ENCODE measurements around the gene COX17.

The COX17 gene

DNA sequence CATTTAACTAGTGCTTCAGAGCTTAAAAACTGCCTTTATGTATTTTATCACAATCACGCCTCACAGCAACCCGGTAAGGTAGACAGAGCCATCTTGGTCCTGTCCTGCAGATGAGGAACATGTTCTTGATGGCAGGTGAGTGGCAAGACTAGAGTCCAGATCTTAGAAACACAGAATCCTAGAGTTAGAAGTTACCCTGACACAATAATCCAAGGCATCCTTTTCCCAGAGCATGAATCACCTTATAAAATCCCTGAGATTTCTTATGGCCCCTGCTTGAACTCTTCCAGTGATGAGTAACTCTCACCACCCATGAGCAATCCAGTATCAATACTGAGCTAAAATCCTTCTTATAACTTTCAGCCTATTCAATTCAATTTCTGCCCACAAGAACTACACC, 33.7 kb downstream of the COX17 start:
- DNase-seq (ENCODE audit: low read depth) = peak; percentile 83

DNA sequence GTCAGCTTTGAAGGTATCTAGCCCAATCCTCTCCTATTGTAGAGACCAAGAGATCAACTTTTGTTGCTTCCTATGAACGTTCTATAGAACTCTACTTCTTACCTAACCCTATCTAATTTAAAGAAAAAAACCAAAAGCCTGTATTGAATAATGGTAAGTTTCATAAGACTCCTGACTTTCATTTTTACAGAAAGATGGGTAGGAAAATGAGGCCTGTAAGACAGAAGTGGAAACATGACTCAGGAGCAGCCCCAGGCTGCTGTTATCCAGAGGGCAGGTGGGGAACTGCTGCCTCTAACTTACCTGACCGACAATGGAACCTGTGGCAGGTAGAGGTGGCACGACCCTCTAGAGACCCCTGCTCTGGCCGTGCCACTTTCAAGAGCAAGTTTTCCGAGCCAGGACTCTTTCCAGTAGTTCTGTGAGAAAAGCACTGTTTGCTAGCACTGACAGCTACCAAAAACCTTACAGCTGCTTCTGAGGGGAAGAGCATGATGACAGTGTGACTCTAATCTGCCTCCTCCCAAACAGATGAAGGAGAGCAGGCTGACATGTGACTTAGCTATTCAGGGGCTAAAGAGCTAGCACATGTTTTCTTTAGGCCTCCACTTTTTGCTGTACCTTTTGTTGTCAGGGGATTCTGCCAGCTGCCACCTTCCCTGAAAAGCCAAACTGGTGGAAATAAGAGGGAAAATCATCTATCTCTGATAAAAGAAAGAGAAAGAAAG, 34.3 kb downstream of the COX17 start:
- DNase-seq (ENCODE audit: low read depth) = no peak

DNA sequence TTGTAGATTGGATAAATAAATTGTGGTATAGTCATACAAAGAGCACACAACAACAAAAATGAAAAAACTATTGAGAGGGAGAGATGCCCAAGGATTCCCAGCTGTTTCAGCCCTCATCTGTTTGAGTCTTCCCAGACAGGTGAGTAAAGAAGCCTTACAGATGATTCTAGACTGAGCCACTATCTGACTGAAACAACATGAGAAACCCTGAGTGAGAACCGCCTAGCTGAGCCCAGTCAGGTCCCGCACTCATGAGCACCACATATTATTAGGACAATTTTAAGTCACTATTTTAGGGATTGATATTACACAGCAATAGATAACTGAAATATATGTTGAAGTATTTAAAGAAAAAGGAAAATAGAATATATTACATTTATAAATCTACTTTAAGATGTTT, 35.8 kb downstream of the COX17 start:
- DNase-seq (ENCODE audit: low read depth) = no peak

DNA sequence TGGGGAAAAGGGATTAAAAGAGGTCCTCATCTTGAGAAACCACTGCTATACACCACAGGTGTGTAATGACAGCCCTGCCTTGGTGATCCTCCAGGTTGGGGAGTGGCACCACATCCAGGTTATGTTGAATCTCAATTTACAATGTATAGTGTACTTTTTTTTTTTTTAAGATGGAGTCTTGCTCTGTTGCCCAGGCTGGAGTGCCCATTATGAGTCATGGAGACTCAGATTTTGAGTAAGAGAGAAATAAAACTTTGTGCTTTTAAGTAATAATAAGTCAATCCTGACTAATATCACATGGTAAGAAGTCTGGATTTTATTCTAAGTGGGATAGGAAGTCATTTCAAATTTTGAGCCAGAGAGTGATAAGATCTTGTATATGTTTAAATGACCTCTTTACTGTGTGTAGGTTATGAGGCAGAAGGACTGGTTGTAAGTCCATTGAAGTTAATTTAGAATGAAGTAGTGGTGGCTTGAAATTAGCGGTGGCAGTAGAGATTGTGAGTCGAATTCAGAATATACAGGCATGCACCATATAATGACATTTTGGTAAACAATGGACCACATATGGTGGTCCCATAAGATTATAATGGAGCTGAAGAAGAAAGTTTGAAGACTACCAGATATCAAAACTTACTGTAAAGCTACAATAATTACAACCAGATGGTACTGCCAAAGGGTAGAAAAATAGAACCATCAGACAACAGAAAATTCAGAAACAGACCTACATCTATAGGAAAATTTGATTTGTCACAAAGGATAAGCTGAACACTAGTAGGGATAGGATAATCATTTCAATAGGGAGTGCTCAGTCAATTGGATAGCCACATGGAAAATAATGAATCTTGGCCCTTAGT, 37.5 kb downstream of the COX17 start:
- DNase-seq (ENCODE audit: low read depth) = no peak

DNA sequence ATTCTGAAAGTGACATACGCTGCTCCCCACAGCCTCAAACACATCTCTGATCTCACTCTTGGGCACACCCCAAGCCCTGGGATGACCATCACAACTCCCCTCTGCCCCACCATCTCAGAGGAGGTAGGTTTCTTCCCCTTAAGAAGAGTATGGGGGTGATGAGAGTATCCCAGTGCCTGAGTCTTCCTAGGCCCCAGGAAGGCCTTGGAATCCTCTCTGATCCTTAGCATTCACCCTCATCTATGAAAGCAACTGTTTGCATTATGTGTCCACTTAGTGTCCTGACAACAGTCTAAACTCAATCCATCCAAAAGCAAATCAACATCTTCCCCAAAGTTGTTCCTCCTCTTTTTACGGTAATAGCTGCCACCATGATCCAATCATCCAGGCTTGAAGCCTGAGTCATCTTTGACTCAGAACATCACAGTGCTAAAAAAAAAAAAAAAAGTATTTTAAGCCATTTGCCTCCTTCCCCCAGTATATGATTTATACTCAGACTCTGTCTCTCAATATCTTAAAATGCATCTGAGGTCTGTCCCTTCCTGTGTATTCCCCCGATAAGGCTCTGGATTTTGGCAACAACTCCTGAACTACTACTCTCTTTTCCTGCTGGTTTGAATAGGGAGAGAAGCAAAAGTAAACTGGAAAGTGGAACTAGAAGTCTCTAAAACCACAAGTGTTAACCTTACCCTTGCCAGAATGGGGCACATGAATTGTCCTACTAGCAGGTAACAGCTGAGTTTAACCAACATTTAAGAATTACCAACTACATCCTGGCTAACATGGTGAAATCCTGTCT, 39.3 kb downstream of the COX17 start:
- DNase-seq (ENCODE audit: low read depth) = peak; percentile 88

DNA sequence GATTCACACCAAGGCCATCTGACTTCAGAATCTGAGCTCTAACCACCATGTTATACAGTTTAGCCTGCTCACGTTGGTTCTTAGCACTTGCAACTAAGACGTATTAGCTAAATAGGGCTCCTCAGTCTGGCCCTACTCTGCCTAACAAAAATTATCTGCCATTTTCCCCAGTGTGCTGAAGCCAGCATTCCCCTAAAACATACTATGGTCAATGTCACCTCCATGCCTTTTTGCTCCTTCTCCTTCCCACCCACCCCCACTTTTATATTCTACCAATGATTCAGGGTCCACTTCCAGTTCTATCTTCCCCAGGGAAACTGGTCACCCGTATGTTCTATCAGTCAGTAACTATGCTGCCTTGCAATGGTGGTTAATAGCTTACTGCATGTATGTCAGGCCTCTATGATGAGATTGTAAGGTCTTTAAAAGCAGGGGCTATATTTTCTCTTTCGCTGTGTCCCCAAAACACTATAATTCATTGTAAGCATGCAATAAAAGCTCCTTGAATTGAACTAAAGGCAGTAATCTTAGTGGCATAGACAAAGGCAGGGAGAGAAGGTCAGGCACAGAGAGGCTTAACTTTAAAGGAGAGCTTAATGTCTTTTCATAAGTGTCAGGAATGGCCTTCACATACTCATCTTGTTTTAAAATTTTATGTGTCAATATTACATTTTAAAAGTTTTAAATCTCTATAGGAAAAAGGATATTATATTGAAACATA, 40.2 kb downstream of the COX17 start:
- no peak for DNase-seq (ENCODE audit: low read depth)

DNA sequence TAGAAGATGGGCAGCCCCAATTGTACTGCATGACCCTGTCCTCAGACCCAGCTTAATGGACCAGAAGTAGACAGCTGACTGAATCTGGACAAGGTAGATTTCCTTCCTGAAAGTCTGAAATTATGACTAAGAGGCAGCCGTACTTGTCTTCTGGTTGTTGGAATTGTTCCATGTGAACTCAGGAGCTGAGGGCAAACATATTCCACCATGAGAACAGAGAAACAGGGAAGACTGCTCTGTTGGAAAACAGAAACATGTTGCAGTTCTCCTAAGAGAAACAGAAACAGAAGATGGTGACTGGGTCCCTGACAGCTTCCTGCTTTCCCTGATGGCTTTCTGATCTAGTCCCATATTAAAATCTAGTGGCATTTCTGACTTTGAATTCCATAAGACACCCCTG, 41.0 kb downstream of the COX17 start:
- DNase-seq (ENCODE audit: low read depth) = peak; percentile 63

DNA sequence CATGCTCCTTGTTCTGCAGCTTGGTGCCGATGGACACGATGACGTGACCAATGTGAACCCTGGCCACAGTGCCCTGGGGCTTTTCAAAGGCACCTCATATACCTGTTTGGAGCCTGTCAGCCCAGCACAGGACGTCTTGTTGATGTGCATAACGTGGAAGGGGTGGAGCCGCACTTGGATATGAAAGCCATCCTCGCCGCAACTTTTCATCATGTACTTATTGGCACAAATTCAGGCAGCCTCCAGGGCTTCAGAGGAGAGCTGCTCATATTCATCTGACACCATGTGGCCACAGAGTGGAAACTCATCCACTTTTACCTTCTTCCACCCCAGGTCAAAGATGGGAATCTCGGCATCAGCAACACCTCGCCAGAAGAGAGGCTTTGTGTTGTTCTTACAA, 41.5 kb downstream of the COX17 start:
- no peak for DNase-seq (ENCODE audit: low read depth)

DNA sequence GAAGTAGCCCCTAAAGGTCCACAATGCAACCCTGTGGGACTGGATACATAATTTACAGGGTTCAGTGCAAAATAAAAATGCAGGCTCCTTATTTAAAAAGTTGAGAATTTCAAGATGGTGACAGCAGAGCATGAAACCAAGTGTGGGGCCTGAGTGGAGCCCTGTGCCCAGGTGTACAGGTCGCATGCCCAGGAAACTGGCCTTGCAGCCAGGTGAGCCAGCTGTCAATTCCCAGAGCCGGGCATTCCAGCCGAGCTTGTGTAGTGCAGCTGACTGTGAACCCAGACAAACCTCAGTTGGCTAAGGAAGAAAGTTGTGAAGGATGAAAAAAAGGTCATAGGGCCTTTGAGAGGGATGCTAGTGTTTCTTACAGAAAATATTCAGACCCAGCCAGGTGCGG, 44.4 kb downstream of the COX17 start:
- no peak for DNase-seq (ENCODE audit: low read depth)

DNA sequence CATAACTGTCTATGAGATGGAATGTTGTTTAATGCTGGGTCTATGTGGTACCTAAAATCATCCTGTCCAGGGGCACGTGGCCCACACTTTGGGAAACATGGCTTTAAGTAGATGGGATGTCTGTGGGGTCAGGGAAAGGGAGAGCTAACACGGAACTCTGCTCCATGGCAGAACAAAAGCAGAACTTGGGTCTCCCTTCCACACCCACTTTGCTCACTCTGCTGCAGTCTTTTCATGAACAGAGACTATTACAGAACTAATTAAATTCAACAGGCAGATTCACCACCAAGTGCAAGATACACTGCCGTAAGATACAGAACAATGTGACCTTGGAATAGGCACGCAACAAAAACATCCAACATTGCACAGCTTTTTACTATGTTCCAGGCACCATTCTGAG, 45.0 kb downstream of the COX17 start:
- DNase-seq (ENCODE audit: low read depth) = no peak

DNA sequence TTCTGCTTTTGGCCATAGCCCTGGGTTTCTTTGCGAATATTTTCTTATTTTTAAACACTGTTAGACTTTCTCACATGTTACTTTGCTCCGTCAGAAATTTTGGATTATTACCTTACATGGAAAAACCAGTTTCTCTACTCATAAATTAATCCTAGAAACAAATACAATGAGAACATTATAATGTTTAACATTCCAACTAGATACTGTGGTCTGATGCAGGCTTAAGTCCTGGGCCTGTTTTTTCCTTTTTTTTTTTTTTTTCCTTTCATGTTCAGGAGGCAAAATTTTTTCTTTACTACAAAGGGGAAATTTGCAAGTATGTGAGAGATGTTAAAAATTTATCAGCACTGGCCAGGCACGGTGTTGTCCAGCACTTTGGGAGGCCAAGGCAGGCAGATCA, 45.7 kb downstream of the COX17 start:
- no peak for DNase-seq (ENCODE audit: low read depth)

DNA sequence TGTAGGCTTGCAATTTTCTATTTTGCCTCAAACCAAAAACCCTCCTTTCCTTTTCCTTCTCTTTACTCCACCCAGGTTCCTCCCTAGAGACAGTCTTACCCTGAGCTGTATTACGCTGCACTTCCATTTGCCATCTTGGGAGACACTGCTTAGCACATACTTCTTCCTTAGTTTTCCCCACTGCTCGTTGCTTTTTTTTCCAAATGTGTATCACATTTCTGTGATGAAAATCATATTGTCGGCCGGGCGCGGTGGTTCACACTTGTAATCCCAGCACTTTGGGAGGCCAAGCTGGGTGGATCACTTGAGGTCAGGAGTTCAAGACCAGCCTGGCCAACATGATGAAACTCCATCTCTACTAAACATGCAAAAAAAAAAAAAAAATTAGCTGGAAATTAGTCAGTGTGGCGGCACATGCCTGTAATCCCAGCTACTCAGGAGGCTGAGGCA, 46.3 kb downstream of the COX17 start:
- DNase-seq (ENCODE audit: low read depth) = no peak

DNA sequence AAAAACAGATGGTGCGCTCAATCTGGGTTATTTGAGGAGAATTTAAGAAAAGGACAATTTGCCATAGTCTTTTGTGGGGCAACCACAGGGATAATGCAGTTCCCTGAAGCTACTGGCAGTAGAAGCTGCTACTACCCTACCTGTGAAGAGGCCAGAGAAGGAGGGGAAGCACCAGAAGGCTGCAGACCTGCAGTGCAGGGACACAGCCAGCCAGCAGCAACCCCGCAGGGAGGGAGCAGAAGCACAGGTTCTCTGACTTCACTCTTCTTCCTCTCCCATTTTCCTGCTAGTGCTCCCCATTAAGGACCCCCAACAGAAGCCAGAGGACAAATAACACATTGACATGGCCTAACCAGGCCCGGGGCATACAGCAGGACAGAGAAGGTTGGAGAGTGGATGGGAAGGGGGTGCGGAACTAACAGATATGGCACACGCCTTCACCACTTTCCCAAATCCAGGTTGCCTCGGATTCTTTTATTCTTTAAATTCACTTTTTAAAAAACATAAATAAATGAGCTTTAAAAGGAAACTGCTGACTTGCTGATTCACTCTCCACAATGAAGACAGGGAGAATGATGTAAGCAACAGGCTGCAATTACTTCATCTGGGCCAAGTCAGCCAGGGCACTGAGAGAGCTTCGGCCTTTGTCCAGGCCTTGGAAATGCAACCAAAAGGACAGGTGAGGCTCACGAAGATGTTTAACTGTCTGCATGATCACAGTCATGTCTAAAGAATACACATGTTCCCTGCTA, 46.9 kb downstream of the COX17 start:
- DNase-seq (ENCODE audit: low read depth) = peak; percentile 89

DNA sequence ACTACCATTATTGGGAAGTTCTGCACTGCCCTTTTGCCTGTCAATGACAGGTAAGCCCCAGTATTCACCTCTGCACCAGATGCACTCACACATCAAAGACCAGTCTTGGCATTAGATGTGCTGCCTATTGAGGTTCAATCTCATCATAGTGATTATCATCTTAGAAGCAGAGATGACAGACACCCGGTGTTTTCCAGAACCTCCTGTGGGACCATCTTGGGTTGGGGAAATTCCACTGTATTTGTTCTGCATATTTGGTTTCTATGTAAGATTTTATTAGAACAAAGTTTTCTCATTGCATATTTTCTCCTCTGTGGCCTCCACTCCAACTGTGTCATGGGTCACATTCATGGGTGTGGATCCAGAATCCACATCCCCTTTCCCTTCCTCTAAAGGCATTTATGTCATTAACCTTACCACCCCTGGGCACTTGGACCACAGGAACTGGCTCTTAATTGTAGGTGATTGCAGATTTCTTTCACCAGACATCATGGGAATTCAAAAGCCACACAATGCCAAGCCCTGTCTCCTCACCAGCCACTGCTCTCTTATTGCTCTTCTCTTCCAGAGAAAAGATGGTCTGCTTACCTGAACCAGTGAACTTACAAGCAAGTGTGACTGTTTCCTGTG, 48.3 kb downstream of the COX17 start:
- DNase-seq (ENCODE audit: low read depth) = no peak

DNA sequence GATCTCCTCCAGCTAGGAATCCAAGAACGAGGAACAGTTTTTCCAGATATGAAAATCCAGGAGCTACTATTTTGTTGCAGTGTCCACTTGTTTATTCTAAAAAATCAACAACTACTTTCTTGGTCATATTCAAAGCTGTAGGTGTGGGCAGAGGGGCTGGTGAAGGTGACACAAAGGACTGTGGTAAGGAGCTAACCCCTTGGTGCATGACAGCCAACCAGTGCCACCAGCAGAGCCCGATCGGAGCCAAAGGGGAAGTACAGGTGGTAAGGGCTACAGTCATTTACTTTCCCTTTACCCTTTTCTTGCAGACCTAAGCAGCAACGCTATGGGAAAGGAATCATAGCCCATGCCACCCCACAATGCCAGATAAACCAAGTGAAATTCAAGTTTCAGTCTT, 48.8 kb downstream of the COX17 start:
- no peak for DNase-seq (ENCODE audit: low read depth)

DNA sequence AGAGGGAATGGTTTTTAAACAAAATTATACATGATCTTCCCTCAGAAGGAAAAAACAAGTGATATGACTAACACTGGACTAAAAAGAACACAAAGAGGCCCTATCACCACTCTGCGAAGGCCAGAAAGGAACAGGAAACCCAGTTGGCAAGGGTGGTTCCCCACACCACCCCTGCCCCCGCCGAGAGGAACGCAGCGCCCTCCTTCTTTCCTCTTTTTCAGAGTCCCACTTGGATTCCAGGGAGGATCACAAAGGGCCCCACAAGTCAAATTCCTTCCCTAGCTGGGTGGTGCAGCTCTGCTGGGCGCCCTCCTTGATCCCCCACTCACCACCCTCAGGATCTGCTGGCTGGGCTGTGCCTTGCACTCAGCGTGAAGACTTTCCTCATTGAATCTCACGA, 49.7 kb downstream of the COX17 start:
- no peak for DNase-seq (ENCODE audit: low read depth)

DNA sequence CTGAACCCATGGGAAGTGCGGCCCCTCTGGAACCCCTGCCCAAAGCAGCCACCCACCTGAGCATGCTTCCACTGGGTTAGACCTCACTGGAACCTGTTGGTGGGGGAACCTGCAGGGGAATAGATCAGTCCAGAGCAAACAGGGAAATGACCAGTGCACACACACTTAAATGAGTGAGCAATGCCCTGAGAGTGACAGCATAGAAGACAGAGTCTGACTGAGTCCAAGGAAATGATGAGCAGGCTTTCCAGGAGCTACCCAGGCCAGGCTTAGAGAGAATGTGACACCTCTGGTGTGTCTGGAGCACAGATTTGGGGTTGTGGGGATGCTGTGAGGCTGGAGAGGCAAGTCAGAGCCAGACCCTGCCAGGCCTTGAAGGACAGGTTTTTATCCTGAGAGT, 51.0 kb downstream of the COX17 start:
- DNase-seq (ENCODE audit: low read depth) = no peak

DNA sequence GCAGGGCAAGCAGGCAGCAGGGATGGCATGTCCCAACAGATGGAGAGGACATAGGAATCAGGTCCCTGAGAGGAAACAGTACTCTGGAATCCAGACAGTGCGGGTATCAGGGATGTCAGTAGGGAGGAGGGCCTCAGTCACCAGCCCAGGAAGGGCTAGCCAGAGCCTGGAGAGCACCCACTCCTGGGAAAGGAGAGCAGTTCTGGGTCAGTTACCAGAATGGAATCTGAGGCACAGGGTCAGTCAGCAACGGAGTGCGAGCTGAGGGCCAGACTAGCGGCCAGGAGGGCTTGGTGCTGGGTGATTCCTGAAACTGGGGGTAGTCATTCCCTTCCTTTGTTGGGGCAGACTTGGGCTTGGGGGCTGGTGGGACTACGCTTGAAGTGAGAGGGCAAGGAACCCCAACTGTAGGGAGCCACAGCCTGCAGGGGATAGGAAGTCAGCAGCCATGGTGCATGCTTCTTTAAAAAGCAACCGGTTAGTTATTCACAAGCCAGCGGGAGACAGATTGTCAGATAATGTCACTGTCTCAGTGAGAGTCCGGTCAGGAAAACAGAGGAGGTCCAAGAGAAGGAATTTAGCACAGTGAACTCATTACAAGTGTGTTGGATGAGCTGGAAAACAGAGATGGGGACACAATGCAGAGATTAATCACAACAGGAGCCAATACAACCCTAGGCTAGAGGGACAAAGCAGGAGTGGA, 51.6 kb downstream of the COX17 start:
- DNase-seq (ENCODE audit: low read depth) = no peak

DNA sequence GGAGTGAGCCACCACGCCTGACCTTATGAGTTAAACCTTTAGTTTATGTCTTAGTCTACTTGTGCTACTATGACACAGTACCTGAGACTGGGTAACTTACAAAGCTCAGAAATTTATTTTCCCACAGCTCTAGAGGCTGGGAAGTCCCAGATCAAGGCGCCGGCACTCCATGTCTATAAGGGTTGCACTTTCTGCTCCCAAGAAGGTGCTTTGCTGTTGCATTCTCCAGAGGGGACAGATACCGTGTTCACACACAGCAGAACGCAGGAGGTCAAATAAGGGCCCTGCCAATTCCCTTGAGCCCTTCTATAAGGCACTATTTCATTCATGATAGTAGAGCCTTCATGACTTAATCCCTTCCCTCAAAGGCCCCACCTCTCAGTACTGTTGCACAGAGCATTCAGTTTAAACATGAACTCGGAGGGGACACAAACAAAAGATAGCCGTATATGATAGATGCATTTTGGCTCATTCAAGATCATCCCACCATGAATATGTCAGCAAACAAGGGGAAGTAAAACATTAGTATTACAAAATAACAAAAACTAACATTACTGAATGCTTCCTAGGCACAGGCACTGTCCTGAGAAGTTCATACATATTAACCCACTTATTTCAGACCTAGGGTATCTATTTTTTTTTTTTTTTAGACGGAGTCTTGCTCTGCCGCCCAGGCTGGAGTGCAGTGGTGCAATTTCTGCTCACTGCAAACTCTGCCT, 53.0 kb downstream of the COX17 start:
- DNase-seq (ENCODE audit: low read depth) = no peak

DNA sequence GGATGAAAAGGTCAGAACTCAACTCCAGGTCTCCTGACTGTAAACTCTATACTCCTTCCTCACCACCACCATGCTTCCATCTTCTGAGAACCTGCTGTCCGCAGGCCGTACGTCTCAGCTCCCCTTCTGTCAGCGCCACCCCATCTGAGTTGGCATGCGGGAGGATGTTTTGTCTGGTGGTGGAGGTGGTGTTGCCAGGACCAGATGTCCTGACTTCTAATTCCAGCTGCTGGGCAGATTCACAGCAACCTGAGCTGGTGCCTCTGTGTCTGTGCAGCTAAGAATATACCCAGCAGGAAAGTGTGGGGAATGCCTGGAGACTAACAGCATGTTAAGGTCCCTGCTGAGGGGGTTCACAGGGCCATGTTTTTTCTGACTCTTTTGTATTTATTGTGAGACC, 56.3 kb downstream of the COX17 start:
- no peak for DNase-seq (ENCODE audit: low read depth)

Data from iris pigment epithelial cell (primary cell).